Uterus (tissue), 2 donors: ENCODE measurements around the gene TRIL.

Experiments
- CTCF ChIP-seq, 4 experiments: fragments of 200-600 bp in 2 of 4; fragments of 450-650 bp in 2 of 4; sonication (generic) in 2 of 4; IDR thresholded peaks; one replicate each; pipeline ENCODE4 v1.5.1; 2016 to 2019; ENCODE audit warnings: antibody characterized with exemption in 4 of 4, mild to moderate bottlenecking in 2 of 4, moderate library complexity in 1 of 4
- POLR2A ChIP-seq, 2 donors: fragments of 450-650 bp; IDR thresholded peaks; one replicate each; pipeline ENCODE4 v1.6.1; 2016; ENCODE audit warnings: antibody characterized with exemption in 2 of 2, mild to moderate bottlenecking in 1 of 2, moderate library complexity in 1 of 2

GRCh38 chr7:28996836-28997235 is 38.7 kb upstream of the TRIL start:
- TF ChIP-seq CTCF (IDR thresholded peaks at IDR 0.05): no peak
- no peak for TF ChIP-seq POLR2A (IDR thresholded peaks at IDR 0.05)
